Left renal pelvis (tissue), 4 donors: ENCODE measurements around the gene HOXA9. TPM values are rescaled to one million over a fixed set of nuclear protein-coding genes. Genes with fewer than 3 reads are reported as not detected.

ENCODE experiments used
- DNase-seq, 4 donors: peaks; one replicate each; pipeline ENCODE4 v3.0.0-alpha.2; 2013; ENCODE audit warnings: low read depth in 4 of 4, low spot score in 3 of 4
- polyA plus RNA-seq, 4 donors: library from polyadenylated mRNA; unstranded; fragments of 120-200 nt; gene quantifications; one replicate each; pipeline ENCODE4 v1.2.1, GENCODE V29; 2013; ENCODE audit not compliant: insufficient read length in 4 of 4

The HOXA9 gene
- polyA plus RNA-seq, 4 donors = 54.9 to 111 (median 103) TPM

DNA sequence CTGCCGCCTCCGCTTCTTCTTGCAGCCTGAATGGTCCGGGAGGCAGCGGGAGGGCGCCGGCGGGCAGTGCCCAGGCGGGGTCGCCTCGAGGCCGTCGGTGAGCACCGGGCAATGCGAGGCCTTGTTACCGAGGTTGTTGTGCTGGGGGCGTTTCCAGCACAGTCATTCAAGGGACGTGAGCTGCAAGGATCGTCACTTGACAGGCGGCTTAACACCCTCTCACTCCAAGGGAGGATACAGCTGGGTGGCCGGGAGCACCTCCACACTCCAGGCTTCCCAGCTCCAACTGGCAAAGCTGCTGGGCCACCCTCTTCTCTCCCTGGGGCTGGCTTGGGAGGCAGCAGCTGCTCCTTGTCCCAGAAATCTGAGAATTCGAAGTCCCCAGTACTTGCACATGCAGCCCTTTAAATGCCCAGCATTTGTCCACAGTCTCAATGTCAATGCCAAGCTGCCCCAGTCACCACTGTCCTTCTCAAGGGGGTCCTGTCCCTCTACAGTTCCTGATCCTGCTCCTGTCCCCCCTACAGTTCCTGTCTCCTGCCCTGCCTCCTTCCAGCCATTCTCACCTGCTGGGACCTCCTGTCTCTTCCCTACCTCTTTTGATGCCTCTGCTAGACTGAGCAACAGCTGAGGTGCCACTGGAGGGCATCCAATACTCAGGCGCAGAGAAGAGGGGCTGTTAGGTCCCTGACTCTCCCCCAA is 24.1 kb upstream of the HOXA9 start:
- peak in 1 of 4 donors; percentile 80 for DNase-seq

DNA sequence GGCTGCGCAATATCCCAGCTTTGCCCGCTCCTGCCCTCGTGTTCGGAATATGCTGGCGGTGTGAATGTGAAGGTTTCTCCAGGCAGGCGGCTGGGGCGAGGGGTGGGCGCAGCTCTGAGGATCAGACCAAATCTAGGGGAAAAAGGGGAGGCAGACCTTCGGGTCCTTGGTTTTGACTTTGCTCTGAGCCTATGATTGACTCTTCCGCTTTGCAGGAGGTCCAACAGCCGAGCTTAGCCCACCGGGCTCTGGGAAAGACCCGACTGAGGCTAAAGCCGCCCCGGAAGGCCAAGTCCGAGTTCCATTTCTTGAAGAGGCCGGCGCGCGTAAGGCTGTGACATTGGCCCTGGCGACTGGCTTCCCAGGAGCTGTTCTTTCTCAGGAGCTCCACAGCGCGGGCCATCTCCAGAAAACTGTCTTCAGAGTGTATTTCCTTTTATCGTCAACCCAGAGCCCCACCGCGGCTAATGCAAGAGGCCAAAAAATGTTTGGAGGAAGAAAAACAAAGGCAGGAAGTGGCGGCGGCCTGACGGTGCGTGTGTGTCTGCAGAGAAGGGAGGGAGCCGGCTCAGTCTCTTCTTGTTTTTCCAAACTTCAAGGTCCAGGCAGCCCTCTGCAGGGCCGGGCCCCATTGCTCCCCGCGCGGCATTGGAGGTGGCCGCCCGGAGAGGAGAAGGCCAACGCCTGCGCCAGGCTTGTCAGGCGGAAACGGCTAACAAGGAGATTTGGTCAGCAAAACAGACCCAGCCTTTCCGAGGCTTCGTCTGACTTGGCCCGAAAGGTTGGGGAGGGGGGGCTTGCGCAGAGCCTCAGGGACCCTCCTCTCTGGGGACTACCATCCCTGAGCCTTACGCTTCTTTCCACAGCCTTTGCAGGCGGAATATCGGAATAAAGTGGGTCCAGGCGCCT is 23.3 kb upstream of the HOXA9 start:
- DNase-seq = no peak

DNA sequence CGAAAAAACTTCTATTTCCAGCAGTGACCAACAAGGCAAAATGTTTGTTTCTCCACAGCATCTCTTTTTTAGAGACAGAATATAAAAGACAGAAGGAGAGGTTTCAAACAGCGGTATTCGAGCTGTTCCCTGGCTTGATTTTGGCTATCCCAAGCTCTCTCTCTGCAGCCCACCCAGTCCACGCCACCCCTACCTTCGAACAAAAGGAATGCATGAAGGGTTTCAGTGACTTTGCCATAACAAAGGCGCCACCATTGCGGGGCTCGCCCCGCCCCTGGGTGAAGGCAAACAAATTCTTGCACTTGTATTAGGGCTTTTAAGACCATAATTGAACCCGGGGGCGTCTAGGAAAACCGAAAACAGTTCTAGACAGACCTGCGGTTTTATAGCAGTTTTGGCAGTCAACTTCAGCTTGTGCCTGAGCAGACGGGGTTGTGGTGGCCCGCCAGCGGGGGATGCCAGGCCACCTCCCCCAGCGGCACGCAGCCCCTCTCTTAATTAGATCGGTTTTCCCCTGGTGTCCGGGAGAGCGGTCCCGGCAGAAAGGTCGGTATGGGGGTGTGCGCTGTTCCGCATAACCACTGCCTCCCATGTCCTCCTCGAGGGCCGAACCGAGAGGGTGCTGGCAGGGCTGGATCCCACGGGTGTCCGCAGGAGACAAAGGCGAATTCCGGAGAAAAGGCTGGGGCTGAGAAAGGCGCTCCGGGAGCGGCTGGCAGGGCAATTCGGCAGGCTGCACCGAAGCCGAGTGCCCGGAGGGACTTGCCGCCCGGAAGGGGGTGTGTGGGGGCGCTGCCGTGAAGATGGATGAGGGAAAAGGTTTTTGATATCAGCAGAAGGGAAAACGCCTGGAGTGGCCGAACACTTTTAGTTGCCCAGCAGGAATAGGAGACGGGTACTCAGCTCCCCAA is 22.4 kb upstream of the HOXA9 start:
- no peak for DNase-seq

DNA sequence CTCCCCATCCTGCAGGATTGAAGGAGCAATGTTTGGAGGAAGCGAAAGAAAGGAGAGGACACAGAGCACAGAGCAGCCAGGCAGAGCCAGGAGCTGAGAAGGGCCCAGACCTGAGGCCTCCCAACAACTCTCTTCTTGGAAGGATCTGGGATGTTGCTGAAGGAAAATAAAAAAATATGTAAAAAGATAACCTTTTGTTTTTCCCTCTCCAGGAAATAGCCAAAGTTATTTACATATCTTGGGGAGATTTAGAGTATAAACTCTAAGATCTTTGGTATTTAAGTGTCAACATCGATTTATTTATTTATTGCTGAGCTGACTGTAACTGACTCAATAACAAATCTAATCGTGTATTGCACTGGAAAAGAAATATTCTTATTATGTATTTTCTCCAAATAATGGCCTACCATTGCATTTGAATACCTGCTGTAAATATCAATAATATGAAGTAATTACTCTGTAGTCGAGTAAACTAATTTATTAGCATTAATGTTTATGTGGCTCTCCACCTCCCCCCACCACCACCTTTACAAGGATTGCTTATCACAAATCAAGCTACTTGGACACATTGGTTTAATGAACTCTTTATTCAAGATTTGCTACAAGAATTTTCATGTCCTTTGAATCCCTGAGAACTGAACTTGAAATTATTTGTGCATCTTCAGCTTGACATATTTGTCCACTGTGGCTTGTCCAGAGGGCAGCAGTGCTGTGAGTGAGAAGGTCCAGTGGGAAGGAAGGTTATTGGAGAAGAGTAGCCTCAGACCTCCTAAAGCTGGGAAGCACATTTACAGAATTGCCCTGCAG is 21.5 kb upstream of the HOXA9 start:
- no peak for DNase-seq

DNA sequence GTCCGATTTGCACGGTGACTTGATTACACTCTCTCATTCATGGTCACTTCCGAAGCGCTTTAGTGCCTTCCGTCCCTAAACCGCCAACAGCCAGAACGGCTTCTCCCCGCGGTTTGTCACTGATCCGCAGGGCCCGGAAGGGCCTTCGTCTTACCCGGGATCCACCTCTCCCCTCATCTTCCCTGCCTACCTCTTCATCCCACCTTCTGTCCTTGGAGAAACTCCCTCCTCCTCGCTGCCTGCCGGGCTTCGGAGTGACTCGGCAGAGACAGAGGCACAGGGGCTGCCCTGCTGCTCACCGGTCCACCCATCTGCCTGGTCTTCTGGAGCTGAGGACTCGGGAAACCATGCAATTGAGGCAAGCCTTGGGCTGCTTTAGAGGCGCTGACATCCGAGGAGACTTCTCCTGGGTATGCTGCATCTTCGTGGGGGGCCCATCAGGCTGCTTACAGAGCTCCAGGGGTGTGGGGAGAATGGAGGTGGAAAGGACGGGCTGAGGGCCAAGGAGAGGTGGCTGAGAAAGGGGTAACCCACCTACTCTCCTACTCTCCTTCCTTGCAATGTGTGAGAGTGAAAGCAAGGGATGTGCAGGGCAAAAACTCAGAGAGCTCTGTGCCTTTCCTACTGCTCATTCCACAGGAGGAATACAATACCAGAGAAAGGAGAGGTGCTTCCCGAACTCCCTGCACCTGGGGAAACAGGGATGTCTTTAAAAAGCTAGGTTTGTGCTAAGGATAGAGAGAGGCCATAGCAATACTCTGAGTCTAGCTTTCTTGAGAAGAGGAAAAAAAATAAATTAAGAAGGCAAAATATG is 20.7 kb upstream of the HOXA9 start:
- DNase-seq = no peak

DNA sequence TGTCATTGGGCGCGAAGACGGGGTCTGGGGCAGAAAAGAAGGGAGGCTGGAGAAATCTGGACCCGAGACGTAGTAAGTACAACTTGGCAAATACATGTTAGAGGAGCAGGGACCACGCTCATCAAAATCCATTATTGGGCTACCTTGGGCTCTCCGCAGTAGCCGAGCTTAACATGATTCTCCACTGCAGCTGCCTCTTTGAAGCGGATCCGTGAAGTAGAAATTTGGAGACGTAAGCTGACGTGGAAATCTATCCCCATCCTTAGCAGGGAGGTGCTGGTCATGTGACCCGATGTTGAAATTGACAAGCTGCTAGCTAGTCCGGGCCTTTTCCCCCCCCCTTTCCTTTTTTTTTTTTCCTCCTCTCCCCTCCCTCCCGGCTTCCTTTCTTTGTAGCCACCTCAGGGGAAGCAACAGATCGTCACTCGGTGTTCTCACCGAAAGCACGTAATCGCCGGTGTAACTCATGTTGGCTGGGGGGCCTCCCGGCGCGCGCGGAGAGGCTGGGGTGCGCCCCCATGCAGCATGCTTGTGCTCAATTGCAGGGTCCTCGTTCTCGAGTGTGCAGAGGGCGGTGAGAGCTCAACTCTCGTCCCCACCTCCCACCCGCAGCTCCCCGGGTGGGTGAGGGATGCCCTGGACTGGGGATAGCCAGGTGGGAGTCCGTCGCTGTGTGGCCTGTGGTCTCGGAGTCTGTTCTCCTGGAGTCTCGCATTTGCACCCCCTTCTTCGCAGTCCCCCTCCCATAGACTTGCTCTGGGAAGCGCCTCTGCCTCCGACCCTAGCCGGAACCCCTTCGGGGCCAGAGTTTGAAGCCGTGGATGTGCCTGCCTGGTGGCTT is 19.9 kb upstream of the HOXA9 start, which contains the start of gene HOXA11:
Gene HOXA11 (minus strand): TSS at position 220 of the 841 bp plus-strand sequence. CDS start 88 bp downstream, at position 132.
- DNase-seq = peak; percentile 87 to 97 (median 90)

DNA sequence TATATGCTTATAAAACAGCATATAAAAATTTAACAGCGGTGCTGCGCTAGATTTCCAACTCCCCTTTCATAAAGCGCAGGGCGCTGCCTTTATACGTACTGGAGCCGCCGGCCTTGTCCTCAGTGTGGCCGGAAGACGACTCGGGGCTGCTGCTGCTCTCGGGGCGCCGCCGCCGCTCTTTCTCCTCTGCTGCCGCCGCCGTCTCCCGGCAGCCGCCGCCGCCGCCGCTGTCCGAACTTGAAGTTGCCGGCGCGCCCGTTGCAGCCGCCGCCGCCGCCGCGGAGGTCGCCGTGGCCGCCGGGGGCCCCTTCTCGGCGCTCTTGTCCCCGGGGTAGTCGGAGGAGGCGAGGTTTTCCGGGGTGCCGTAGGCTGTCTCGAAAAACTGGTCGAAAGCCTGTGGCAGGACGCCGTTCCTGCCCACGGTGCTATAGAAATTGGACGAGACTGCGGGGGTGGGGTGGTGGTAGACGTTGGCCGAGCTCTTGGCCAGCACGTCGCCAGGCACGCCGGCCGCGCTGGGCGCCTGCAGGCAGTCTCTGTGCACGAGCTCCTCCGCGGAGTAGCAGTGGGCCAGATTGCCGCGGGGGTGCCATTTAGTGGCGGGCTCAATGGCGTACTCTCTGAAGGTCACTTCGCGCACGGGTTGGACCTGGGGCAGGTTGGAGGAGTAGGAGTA is 19.1 kb upstream of the HOXA9 start:
- no peak for DNase-seq

DNA sequence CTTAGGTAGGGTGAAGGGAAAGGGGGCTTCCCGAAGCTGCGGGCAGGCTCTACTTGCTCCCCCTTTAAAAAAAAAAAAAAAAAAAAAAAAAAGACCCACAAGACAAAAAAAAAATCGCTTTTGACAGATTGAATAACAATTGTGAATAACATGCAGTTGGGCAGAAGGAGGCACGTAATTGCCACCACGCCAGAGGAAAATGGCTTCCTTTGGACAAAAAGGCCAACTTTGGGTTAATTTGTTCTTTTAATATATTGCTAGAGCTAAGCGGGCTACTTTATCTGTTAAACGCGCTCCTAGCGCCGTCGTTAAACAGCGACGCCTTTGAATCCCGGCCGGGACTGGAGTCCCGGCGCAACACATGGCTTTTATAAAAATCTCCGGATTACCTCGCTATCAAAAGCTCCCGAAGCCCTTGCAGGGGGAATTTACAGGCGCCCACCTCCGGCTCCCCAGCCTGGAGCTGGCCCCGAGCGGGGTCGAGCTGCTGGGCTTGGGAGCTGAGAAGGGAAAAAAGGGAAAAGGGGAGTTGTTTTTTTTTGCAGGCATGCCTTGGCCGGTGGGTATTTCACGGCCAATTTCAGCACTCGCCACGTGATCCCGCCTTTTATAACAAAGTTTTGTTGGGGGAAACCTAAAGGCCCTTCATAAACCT is 18.5 kb upstream of the HOXA9 start:
- DNase-seq = no peak

DNA sequence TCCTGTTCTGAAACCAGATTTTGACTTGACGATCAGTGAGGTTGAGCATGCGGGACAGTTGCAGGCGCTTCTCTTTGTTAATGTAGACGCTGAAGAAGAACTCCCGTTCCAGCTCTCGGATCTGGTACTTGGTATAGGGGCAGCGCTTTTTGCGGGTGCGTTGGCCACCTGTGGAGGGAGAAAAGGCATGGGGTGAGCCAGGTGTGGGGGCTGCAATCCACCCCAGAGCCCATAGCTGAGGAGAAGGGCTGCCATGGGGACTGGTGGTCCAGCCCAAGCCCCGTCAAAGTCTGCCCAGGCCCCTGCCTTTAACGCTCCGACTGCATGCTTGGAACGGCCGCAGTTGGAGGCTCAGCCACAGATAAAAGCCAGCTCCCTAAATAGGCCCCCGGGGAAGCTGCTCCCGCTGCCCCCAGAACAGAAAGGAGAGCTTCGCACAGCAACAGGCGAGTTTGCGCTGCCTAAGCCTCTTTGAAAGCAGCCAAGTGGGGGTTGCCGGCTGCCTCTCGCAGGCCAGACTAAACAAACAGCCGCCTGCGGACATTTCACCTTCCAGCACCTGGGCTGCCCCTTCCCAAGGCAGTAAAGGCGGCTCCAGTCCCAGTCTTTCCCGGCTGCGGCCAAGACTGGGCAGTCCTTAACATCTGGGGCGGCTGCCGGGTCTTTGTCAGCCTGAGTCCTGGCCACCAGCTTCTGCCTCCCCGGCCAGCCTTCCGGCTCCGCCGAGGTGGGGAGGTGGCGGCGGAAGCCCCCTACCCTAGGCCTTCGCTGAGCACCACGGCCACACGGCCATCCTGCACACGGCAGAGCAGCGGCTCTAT is 17.7 kb upstream of the HOXA9 start:
- DNase-seq = no peak

DNA sequence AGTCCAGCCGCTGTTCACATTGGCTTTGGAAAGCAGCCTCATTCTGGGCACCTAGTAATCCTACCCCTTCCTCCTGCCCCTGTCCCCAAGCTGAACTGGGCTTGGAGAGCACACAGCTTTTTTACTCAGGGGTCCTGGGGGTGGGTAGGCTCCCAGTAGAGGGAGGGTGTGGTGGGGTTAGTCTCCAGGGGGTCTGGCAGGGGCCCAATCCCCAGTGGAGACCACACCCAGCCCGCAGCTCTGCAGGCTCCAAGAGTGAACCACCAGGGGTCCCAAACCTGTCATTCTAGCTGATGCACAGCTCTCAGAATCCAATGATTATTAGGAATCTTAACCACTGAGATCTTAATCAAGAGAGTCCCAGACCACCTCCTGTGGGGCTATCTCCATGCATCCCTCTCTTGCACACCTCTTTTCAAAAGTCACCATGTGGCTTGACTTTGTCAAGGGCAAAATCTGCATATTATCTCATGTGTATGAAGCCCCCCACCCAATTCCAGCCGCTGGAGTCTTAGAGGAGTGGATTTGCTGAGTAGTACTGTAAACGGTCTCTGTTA is 17.0 kb upstream of the HOXA9 start:
- DNase-seq = no peak

DNA sequence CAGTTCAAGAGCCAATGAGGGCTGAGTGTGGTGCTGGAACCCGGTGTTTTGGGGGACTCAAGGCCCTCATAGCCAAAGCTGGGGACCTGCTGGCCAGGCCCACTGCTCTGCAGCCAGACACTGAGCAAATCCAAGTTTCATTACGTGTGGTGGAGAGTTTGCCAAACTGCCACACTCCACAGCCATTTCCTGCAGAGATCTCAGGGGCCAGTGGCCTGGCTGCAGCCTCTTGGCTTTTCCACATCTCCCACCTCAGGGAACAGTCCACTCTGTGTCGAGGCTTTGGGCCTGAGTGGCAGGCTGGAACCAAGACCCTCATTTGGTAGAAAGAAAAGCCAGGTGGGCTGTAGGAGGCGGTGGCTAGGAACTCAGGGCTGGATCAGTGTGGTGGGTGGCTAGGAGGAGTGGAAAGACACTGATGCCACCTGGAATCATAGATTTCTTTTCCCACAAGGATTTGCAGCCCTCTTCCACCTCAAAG is 16.5 kb upstream of the HOXA9 start:
- DNase-seq = no peak

DNA sequence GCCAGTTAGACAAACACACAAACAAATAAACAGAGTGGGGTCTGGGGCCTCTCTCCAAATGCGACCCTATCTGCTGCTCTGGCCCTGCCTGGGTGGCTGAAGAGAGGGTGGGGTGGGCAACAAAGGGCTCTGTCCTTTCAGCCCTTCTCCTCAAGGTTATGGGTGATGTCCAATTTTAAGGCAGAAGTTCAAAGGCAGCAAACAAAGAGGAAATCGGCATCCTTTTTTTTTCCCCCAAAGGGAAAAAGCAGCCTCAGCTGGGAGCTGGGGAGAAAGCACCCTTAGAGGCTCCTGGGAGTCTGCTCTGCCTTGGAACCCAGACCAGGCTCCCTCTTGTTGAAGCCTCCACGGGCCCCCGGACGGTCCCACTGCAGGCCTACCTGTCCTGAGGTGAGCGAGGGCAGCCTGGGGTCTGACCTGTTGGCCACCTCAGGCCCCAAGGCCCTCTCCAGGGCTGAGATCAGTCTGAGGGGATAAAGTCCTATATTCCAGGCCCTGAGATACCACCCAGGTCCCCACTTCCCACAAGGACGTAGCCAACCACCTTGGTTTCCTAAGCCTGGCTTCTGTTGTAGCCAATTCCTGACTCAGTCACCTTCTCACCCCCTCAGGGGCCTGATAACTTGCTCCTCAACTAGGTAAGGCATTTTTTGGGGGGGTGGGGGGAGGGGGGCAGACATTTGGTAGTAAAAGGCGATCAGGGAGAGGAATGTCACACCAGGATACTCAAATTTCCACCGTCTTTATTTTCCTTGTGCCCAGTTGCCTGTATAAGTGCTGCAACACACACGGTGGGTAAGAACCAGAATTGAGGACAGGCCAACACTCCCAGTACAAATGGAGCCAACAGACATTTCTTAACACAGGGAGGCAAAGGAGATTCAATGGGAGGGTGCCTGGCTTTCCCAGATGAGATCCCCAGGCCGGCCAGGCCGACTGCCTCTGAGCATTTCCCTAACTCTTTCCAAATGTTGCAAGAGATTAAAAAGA is 15.4 kb upstream of the HOXA9 start:
- no peak for DNase-seq

DNA sequence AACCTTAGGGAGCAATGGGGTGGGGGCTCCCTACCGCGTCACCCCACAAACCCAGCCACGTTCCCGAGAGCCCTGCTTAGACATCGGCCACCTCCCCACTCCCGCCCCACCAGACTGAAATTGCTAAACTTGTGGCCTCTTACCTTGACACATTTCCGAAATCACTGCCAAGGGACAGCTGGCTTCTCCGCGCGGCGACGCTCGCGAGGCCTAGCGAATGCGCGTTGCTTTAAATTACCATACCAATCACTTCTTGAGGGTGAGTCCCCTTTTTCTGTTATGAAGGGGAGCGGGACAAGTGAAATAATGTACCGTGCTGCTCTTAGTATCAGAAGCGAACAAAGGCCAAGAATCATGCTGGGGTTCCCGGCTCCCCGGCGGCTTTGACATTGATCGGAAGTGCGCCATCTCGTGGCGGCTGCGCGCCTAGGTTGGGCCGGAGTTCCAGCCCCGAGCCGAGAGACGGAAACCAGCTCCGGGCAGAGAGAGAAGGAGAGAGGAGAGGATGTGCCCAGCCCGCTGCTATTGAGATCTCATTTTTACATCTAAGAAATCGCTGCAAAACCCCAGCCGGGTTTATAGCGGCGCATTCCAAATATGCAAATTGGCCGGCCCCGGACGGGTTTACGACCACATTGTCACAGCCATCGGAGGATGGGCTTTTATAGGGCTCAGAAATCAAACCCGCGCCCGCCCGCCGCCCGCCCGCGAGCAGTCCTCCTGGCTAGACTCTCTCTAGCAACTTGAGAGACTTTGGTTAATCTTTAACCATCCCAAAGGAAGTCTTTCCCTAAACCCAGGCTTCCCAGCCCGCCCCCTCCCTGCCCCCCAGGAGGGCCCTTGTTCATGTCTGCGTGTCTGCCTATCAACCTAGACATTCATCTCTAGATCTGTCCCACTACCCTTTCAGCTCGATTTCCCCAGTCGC is 14.4 kb upstream of the HOXA9 start:
- DNase-seq = peak in 3 of 4 donors; percentile 84 to 88 (median 86)
